GM23338 (cell line): Measurements from ENCODE around the gene CTNNBIP1.

Experiments used
- CTCF ChIP-seq, 2 experiments: fragments of 200-600 bp in 1 of 2; sonication (generic) in 1 of 2; conservative IDR thresholded peaks; 2 replicates each; pipeline versions ENCODE4 v1.5.1 to v1.6.1; 2016 to 2017; ENCODE audit warnings: antibody characterized with exemption in 2 of 2, low read depth in 2 of 2, mild to moderate bottlenecking in 2 of 2, moderate library complexity in 1 of 2
- ETS1 ChIP-seq: IDR thresholded peaks from 2 replicates; pipeline ENCODE4 v1.6.1; 2016; ENCODE audit warnings: antibody characterized with exemption
- EZH2 ChIP-seq: fragments of 200-600 bp; sonication (generic); IDR thresholded peaks from one replicate; pipeline ENCODE4 v1.8.0; 2017; ENCODE audit warnings: antibody characterized with exemption, mild to moderate bottlenecking, low read depth; ENCODE audit not compliant: unreplicated experiment
- EZH2phosphoT487 ChIP-seq: fragments of 200-600 bp; sonication (generic); IDR thresholded peaks from one replicate; pipeline ENCODE4 v1.8.1; 2018; ENCODE audit warnings: antibody characterized with exemption; ENCODE audit not compliant: unreplicated experiment
- POLR2AphosphoS5 ChIP-seq: IDR thresholded peaks from 2 replicates; pipeline ENCODE4 v1.6.1; 2016; ENCODE audit warnings: antibody characterized with exemption, low read depth
- REST ChIP-seq: IDR thresholded peaks from one replicate; pipeline ENCODE4 v1.6.1; 2018; ENCODE audit warnings: antibody characterized with exemption; ENCODE audit not compliant: unreplicated experiment
- TF ChIP-seq, protein P1 (sequence below): fragments of 250-450 bp; sonication (Bioruptor Pico); IDR thresholded peaks from 2 replicates; pipeline ENCODE4 v1.5.0; 2020; ENCODE audit warnings: mild to moderate bottlenecking, moderate library complexity

DNA sequence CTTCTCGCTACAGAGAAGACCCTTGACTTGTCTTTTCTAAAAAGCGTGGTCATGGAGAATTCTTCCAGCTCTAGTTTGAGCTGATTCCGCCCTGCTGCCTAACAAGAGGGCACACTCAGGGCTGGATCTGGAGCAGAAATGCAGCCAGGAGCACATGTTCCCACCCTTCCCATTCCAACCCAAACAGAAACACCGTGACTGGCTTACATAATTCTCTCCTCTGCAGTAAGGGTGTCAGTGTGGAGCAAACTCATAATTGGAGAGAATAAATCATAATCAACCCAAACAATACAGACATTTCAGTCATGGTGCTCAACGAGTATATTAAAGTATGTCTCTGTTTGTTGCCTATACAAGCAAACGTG lies 34.5 kb downstream of the CTNNBIP1 start:
- no peak for TF ChIP-seq CTCF (conservative IDR thresholded peaks at IDR 0.05; ENCODE audit: low read depth in 2 of 2)
- TF ChIP-seq ETS1: no peak
- no peak for TF ChIP-seq EZH2
- TF ChIP-seq, protein P1, sequence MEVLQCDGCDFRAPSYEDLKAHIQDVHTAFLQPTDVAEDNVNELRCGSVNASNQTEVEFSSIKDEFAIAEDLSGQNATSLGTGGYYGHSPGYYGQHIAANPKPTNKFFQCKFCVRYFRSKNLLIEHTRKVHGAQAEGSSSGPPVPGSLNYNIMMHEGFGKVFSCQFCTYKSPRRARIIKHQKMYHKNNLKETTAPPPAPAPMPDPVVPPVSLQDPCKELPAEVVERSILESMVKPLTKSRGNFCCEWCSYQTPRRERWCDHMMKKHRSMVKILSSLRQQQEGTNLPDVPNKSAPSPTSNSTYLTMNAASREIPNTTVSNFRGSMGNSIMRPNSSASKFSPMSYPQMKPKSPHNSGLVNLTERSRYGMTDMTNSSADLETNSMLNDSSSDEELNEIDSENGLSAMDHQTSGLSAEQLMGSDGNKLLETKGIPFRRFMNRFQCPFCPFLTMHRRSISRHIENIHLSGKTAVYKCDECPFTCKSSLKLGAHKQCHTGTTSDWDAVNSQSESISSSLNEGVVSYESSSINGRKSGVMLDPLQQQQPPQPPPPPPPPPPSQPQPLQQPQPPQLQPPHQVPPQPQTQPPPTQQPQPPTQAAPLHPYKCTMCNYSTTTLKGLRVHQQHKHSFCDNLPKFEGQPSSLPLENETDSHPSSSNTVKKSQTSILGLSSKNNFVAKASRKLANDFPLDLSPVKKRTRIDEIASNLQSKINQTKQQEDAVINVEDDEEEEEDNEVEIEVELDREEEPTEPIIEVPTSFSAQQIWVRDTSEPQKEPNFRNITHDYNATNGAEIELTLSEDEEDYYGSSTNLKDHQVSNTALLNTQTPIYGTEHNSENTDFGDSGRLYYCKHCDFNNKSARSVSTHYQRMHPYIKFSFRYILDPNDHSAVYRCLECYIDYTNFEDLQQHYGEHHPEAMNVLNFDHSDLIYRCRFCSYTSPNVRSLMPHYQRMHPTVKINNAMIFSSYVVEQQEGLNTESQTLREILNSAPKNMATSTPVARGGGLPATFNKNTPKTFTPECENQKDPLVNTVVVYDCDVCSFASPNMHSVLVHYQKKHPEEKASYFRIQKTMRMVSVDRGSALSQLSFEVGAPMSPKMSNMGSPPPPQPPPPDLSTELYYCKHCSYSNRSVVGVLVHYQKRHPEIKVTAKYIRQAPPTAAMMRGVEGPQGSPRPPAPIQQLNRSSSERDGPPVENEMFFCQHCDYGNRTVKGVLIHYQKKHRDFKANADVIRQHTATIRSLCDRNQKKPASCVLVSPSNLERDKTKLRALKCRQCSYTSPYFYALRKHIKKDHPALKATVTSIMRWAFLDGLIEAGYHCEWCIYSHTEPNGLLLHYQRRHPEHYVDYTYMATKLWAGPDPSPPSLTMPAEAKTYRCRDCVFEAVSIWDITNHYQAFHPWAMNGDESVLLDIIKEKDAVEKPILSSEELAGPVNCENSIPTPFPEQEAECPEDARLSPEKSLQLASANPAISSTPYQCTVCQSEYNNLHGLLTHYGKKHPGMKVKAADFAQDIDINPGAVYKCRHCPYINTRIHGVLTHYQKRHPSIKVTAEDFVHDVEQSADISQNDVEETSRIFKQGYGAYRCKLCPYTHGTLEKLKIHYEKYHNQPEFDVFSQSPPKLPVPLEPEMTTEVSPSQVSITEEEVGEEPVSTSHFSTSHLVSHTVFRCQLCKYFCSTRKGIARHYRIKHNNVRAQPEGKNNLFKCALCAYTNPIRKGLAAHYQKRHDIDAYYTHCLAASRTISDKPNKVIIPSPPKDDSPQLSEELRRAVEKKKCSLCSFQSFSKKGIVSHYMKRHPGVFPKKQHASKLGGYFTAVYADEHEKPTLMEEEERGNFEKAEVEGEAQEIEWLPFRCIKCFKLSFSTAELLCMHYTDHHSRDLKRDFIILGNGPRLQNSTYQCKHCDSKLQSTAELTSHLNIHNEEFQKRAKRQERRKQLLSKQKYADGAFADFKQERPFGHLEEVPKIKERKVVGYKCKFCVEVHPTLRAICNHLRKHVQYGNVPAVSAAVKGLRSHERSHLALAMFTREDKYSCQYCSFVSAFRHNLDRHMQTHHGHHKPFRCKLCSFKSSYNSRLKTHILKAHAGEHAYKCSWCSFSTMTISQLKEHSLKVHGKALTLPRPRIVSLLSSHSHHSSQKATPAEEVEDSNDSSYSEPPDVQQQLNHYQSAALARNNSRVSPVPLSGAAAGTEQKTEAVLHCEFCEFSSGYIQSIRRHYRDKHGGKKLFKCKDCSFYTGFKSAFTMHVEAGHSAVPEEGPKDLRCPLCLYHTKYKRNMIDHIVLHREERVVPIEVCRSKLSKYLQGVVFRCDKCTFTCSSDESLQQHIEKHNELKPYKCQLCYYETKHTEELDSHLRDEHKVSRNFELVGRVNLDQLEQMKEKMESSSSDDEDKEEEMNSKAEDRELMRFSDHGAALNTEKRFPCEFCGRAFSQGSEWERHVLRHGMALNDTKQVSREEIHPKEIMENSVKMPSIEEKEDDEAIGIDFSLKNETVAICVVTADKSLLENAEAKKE (CRISPR knock-in tag): no peak
- TF ChIP-seq REST: no peak
- TF ChIP-seq POLR2AphosphoS5: no peak
- TF ChIP-seq EZH2phosphoT487: no peak
